CD4-positive, alpha-beta T cell (primary cell): ENCODE results near the gene LGI4. TPM values are rescaled to one million over a fixed set of nuclear protein-coding genes. Genes with fewer than 3 reads are reported as not detected.

ENCODE experiments used
- ATAC-seq: fragments of 200-7000 bp; cut with Tn5 transposase; one replicate; pipeline ENCODE4 v1.10.0; 2022; ENCODE audit warnings: mild to moderate bottlenecking; ENCODE audit not compliant: poor library complexity
- CTCF ChIA-PET: fragments of 350-600 bp; sonication (Branson Sonifier 250); formaldehyde crosslinking; loops from one replicate; lab custom pipeline; 2021; ENCODE audit warnings: antibody characterized with exemption, inconsistent platforms; lab: Charles Lee
- POLR2A ChIA-PET: fragments of 350-600 bp; sonication (Branson Sonifier 250); formaldehyde crosslinking; loops from one replicate; lab custom pipeline; 2021; ENCODE audit warnings: antibody characterized with exemption, inconsistent platforms; lab: Charles Lee
- DNase-seq, 14 experiments: peaks; one replicate each; pipeline ENCODE4 v3.0.0-alpha.2; 2013 to 2020; ENCODE audit warnings: mixed read lengths in 2 of 14
- H3K27ac ChIP-seq, 2 donors: one replicate each; pipeline versions ENCODE4 v1.5.1 to v1.7.0; 2013; ENCODE audit warnings: low read length in 2 of 2, low read depth in 1 of 2, mild to moderate bottlenecking in 1 of 2
- H3K27me3 ChIP-seq, 2 experiments: 1 replicate in 1 of 2; 2 replicates in 1 of 2; pipeline versions ENCODE4 v1.6.1 to v1.7.0; 2013; ENCODE audit warnings: low read length in 2 of 2, control low read depth in 1 of 2, mild to moderate bottlenecking in 1 of 2, moderate library complexity in 1 of 2; ENCODE audit not compliant: insufficient read depth in 2 of 2, control insufficient read depth in 1 of 2
- H3K36me3 ChIP-seq: one replicate; pipeline ENCODE4 v1.6.1; 2013; ENCODE audit warnings: low read length, control low read depth; ENCODE audit not compliant: insufficient read depth
- H3K4me1 ChIP-seq: one replicate; pipeline ENCODE4 v1.6.1; 2013; ENCODE audit warnings: low read length, control low read depth; ENCODE audit not compliant: insufficient read depth
- H3K4me3 ChIP-seq: one replicate; pipeline ENCODE4 v1.5.1; 2013; ENCODE audit warnings: mild to moderate bottlenecking, low read length, moderate library complexity
- H3K9me3 ChIP-seq, 2 experiments: 1 replicate in 1 of 2; 2 replicates in 1 of 2; pipeline versions ENCODE4 v1.6.1 to v1.7.0; 2013; ENCODE audit warnings: low read length in 2 of 2, mild to moderate bottlenecking in 2 of 2, control low read depth in 1 of 2, moderate library complexity in 1 of 2; ENCODE audit not compliant: control insufficient read depth in 1 of 2, insufficient read depth in 1 of 2
- H3K27ac Mint-ChIP-seq: one replicate; pipeline ENCODE4 v1.8.0; 2020; ENCODE audit warnings: mixed read lengths
- H3K27me3 Mint-ChIP-seq: one replicate; pipeline ENCODE4 v1.8.0; 2021; ENCODE audit warnings: mixed read lengths
- H3K36me3 Mint-ChIP-seq: one replicate; pipeline ENCODE4 v1.8.0; 2021; ENCODE audit warnings: low read depth, mixed read lengths
- H3K4me1 Mint-ChIP-seq: one replicate; pipeline ENCODE4 v1.8.0; 2021; ENCODE audit warnings: low read depth, mixed read lengths
- H3K4me3 Mint-ChIP-seq: one replicate; pipeline ENCODE4 v1.8.0; 2020; ENCODE audit warnings: mild to moderate bottlenecking, mixed read lengths
- H3K9me3 Mint-ChIP-seq: one replicate; pipeline ENCODE4 v1.8.0; 2020; ENCODE audit warnings: mixed read lengths
- intact Hi-C, 2 experiments: fragments of 100-400 bp; cut with DNase I in 1 of 2; cut with micrococcal nuclease in 1 of 2; formaldehyde crosslinking; loops; one replicate each; pipeline versions ENCODE4 v1.15.1 to v1.9.0; 2023 to 2025; cut with DNase I, micrococcal nuclease
- total RNA-seq, 174 experiments: library from RNA in 2 of 174; stranded (reverse) in 2 of 174; gene quantifications; one replicate each; pipeline ENCODE4 v1.2.3 and lab custom pipeline; 2021 to 2026
- TF ChIP-seq, protein P1 (sequence below): fragments of 200-600 bp; IDR thresholded peaks from one replicate; pipeline ENCODE4 v1.8.0; 2022; ENCODE audit warnings: antibody characterized with exemption, mild to moderate bottlenecking

LGI4 gene
- total RNA-seq, 2 experiments from 2014 or later = 0.69 to 0.70 TPM

DNA sequence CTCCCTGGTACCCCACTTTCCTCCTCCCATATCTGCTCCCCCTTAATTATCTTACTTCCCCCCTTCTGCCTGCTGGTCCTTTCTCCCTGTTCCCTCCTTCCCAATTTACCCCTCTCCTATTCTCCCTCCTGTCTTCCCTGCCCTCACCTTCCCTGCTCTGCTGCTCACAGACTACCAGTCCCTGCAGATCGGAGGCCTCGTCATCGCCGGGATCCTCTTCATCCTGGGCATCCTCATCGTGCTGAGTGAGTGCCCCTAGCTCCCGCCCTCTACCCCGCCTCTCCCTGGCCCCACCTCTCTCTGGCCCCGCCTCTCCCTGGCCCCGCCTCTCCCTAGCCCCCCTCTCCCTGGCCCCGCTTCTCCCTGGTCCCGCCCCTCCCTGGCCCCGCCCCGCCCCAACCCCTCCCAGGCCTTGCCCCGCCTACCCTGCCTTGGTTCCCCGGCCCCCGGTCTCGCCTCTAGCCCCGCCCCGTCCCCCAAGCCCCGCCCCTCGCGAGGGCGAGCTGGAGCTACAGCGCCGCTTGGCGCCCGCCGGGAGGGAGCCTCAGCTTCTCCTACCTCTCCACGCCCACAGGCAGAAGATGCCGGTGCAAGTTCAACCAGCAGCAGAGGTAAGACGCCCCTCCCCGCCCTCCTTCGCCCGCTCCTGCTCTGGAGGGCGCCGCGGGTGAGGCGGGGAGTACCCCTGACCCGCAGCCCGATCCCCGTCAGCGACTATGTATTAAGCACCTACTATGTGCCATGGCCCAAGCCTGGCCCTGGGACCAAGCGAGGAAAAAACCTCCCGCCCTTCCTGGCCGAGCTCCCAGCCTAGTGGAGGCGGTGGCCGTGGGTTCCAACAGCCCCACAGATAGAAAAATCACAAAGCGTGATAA is 6.3 kb upstream of the LGI4 start:
- H3K9me3 Mint-ChIP-seq = no peaks in the 10 kb centered on the region
- peak overlapping the region; percentile 79 for H3K27ac Mint-ChIP-seq
- Histone ChIP-seq H3K27ac (no peak overlapping the region), H3K36me3 (no peaks in the 10 kb centered on the region), H3K4me3 (peak overlapping the region; percentile 42), H3K4me1 (peaks cover 53% of the 10 kb centered on the region), H3K27me3 (no peaks in the 10 kb centered on the region), H3K9me3 (no peaks in the 10 kb centered on the region)
- intact Hi-C loops = loop anchor here (1.0 to 10.0 kb wide), 6 partner anchors 14 to 324 kb away; partner anchors contain the start of genes FXYD5 (in 1 of the 2) and USF2 (in 1 of the 2)
- DNase-seq = peak; percentile 91 to 99 (median 96)
- no peaks in the 10 kb centered on the region for H3K27me3 Mint-ChIP-seq
- no peaks in the 10 kb centered on the region for H3K36me3 Mint-ChIP-seq
- H3K4me3 Mint-ChIP-seq = peak overlapping the region; percentile 90
- peak; percentile 87 for ATAC-seq
- POLR2A ChIA-PET = interaction anchor here (0.7 to 3.4 kb wide), 14 partner anchors 13 to 321 kb away, joined by 3 to 38 read pairs (median 6); partner anchors contain the start of genes FXYD5 and USF2
- peaks cover 43% of the 10 kb centered on the region for H3K4me1 Mint-ChIP-seq
- TF ChIP-seq, protein P1, sequence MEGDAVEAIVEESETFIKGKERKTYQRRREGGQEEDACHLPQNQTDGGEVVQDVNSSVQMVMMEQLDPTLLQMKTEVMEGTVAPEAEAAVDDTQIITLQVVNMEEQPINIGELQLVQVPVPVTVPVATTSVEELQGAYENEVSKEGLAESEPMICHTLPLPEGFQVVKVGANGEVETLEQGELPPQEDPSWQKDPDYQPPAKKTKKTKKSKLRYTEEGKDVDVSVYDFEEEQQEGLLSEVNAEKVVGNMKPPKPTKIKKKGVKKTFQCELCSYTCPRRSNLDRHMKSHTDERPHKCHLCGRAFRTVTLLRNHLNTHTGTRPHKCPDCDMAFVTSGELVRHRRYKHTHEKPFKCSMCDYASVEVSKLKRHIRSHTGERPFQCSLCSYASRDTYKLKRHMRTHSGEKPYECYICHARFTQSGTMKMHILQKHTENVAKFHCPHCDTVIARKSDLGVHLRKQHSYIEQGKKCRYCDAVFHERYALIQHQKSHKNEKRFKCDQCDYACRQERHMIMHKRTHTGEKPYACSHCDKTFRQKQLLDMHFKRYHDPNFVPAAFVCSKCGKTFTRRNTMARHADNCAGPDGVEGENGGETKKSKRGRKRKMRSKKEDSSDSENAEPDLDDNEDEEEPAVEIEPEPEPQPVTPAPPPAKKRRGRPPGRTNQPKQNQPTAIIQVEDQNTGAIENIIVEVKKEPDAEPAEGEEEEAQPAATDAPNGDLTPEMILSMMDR = no peak
- CTCF ChIA-PET = interaction anchor here (0.8 to 4.1 kb wide), 15 partner anchors 12 to 322 kb away, joined by 3 to 46 read pairs (median 5); partner anchors contain the start of genes FXYD5 and USF2

DNA sequence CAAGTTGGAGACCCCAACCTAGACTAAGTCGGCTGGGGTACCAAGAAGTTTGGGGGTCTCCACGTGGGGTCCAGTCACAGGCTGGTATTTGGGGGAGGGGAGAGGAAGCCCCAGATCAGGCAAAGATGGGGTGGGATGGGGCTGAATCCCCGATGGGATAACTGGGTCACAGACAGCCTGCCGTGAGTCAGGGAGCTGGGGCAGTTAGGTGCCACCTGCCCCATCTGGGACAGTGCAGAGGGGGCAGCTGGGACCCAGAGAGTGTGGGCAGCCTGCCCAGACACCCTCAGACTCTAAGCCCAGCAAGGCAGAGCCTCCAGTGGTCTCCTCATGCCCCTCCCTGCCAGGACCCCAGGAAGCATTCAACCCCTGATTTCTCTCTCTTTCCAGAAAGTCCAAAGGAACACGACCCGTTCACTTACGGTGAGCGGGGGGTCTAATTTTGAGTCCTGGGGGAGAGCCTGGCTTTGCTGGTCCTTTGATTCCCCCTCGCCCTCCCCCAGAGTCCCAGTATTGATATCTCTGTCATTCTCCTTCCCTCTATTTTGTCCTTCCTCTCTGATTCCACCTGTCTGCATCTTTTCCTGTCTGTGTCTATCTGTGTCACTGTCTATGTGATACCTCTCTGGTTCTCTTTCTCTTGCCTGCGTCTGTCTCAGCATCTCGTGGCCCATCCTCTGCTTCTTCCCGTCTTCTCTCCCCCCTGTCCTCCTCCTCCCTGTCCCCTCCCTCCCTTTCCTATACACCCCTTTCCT is 5.5 kb upstream of the LGI4 start:
- no peaks in the 10 kb centered on the region for H3K9me3 Mint-ChIP-seq
- ChIA-PET POLR2A (interaction anchor here (1.0 to 2.6 kb wide), 6 partner anchors 14 to 129 kb away, joined by 4 to 31 read pairs (median 12); partner anchors contain the start of genes FXYD5 and USF2), CTCF (interaction anchor here (0.9 to 4.1 kb wide), 7 partner anchors 13 to 323 kb away, joined by 3 to 46 read pairs (median 5); partner anchors contain the start of genes FXYD5 and USF2)
- Histone ChIP-seq H3K27ac (no peak overlapping the region), H3K4me1 (peaks cover 60% of the 10 kb centered on the region), H3K9me3 (no peaks in the 10 kb centered on the region), H3K36me3 (no peaks in the 10 kb centered on the region), H3K4me3 (no peak overlapping the region), H3K27me3 (no peaks in the 10 kb centered on the region)
- TF ChIP-seq, protein P1 = no peak
- H3K27me3 Mint-ChIP-seq = no peaks in the 10 kb centered on the region
- no peaks in the 10 kb centered on the region for H3K36me3 Mint-ChIP-seq
- H3K4me3 Mint-ChIP-seq = no peak overlapping the region
- DNase-seq (peak in 2 of 14 experiments; percentile 29 to 41), ATAC-seq (no peak)
- peaks cover 47% of the 10 kb centered on the region for H3K4me1 Mint-ChIP-seq
- H3K27ac Mint-ChIP-seq = peak overlapping the region; percentile 79
- intact Hi-C loops = loop anchor here (2.0 to 10.0 kb wide), 5 partner anchors 14 to 324 kb away; partner anchors contain the start of genes FXYD5 (in 1 of the 2) and USF2 (in 1 of the 2)

DNA sequence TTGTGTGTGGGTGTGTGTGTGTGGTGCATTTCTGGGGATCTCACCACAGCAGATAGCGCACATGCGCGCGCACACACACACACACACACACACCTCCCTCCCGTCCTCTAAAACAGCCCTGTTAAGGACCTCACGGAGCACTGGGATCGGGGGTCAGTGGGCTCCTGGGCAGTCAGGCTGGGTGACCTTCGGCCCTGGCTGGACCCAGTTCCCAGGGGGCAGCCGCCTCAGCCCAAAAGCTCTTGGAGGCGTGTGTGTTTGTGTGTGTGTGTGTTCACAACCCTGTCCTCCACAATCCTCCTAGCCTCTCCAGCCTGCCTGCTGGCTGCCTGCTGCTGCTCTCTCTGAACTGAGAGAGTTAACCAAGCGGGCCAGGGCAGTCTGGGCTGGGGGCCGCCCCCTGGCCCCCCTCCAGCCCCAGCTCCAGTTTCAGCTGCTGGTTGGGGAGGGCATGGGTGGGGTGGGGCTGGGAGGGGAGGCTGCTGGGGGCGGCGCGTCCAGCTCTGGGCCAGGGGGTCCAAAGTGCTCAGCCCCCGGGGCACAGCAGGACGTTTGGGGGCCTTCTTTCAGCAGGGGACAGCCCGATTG is 3.5 kb upstream of the LGI4 start, which contains the start of gene FXYD1:
Gene FXYD1 (plus strand): TSS at position 520 of the 588 bp plus-strand sequence. CDS start 1,256 bp downstream, outside the sequence.
- Mint-ChIP-seq H3K9me3 (no peaks in the 10 kb centered on the region), H3K27ac (no peak within 1 kb of the TSS), H3K4me1 (peaks cover 31% of the 10 kb centered on the region), H3K36me3 (no peaks in the 10 kb centered on the region), H3K27me3 (no peaks in the 10 kb centered on the region), H3K4me3 (no peak within 1 kb of the TSS)
- Histone ChIP-seq H3K4me3 (no peak within 1 kb of the TSS), H3K36me3 (no peaks in the 10 kb centered on the region), H3K27me3 (no peaks in the 10 kb centered on the region), H3K4me1 (peaks cover 40% of the 10 kb centered on the region), H3K9me3 (no peaks in the 10 kb centered on the region), H3K27ac (no peak within 1 kb of the TSS)
- intact Hi-C loops = no loop called here
- ATAC-seq (no peak), DNase-seq (no peak)
- CTCF ChIA-PET = interaction anchor here (1.5 kb wide), 1 partner anchor 15 kb away, joined by 3 read pairs; no protein-coding TSS in a partner anchor
- POLR2A ChIA-PET = no interaction called here
- TF ChIP-seq, protein P1 = no peak
